HG03159 (cell line): ENCODE results near the gene ECT2.
"Not testable (repeated sequence)": the region's sequence is repeated elsewhere in the genome, so short reads cannot be mapped to it uniquely, and the experiment has no call there.

Source experiments
- ATAC-seq: cut with Tn5 transposase; IDR thresholded peaks from one replicate; pipeline ENCODE4 v1.9.1; 2021; ENCODE audit warnings: mild to moderate bottlenecking, moderate library complexity; ENCODE audit not compliant: unreplicated experiment

The ECT2 gene, protein sequence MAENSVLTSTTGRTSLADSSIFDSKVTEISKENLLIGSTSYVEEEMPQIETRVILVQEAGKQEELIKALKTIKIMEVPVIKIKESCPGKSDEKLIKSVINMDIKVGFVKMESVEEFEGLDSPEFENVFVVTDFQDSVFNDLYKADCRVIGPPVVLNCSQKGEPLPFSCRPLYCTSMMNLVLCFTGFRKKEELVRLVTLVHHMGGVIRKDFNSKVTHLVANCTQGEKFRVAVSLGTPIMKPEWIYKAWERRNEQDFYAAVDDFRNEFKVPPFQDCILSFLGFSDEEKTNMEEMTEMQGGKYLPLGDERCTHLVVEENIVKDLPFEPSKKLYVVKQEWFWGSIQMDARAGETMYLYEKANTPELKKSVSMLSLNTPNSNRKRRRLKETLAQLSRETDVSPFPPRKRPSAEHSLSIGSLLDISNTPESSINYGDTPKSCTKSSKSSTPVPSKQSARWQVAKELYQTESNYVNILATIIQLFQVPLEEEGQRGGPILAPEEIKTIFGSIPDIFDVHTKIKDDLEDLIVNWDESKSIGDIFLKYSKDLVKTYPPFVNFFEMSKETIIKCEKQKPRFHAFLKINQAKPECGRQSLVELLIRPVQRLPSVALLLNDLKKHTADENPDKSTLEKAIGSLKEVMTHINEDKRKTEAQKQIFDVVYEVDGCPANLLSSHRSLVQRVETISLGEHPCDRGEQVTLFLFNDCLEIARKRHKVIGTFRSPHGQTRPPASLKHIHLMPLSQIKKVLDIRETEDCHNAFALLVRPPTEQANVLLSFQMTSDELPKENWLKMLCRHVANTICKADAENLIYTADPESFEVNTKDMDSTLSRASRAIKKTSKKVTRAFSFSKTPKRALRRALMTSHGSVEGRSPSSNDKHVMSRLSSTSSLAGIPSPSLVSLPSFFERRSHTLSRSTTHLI

DNA sequence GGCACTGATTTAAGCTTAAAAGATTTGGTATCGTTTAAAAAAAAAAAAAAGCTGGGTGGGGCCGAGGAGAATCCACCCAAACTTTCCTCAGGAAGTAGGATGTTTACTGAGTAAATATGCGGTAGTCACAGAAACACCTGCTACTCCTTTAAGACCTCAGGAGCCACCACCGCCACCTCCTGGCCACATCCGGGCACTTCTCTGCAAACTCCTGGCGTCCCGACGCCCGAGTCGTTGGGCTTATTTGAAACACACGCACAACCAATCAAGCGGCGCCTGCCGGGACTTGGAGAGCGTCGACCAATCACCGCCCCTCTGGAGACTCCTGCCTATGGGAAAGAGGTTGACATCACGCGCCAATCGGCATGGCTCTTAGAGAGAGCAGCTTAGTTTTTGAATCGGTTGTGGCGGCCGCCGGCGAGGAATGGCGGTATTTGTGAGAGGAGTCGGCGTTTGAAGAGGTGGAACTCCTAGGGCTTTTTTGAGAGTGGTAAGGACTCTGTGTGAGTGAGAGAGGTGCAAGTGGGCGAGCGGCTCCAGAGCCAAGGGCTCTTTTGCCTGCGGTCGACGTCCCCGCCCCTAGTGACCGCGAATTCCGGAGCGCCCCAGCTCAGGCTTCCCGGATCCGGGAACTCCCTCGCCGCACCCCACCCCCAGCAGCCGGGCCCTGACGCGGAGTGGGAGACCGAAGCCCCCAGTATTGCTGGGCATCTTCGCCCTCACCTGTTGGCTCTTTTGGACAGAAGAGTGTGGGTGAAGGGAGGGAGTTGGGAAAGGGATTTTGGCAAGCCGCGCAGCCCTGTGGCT lies at the start of gene ECT2:
ECT2 (plus strand) TSS at position 359 of the 807 bp plus-strand sequence. CDS start 3,805 bp downstream, outside the sequence.
- ATAC-seq = peak; percentile 97

DNA sequence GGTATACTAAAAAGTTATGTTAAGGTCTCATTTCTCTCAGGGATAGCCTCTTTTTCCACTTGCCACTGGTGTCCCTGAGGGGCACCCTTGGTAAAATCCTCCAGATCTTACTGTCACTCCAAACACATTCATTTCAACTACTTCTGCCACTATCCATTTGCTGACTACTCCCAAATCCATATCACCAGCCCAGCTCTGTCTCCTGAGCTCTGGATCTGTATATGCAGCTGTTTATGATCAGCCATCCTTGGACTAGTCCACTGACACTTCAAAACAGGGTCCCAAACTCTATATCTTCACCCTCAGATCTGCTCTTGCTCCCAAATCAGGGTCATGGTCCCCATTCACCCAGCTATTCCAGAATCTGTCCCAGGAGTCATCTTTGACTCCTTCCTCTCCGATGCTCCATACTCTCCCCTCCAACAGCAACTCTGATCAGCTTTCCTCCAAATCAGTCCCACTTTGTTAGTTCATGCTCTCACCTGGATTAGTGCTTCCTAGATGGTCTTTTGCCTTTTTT lies 49.5 kb upstream of the ECT2 start:
- ATAC-seq = no peak

DNA sequence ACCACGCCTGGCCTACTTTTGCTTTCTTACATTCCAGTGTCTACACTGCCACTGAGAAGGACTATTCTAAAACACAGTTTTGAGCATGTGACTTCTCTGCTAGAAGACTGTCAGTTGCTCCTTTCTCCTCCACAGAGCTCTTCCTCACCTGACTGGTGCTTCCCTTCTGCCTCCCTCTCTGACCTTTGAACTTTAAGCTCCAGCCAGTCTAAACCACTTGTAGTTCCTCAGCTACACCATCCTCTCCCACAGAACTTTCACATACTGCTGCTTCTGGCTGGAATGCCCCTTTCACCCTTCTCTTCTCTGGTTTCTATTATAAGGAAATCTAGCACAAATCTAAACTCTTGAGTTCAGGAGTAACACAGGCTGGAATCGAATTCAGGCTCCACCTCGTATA lies 48.8 kb upstream of the ECT2 start:
- ATAC-seq = no peak

DNA sequence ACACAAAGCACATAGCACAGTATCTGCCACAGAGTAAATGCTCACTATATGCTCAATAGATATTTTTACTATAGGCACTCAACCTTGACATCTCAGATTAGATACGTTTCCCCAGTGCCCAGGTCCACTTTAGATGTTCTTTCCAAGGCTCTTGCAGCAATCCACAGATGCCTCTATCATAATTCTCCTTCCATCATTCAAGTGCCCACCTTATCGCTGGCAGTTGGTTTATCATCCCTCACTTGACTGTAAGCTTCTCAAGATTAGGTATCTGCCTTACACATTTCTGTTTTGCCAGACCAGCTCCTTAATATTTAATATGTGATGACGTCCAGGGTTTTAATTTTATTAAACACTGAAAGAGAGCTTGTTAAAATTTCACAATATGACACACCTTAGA lies 48.3 kb upstream of the ECT2 start:
- ATAC-seq = no peak

DNA sequence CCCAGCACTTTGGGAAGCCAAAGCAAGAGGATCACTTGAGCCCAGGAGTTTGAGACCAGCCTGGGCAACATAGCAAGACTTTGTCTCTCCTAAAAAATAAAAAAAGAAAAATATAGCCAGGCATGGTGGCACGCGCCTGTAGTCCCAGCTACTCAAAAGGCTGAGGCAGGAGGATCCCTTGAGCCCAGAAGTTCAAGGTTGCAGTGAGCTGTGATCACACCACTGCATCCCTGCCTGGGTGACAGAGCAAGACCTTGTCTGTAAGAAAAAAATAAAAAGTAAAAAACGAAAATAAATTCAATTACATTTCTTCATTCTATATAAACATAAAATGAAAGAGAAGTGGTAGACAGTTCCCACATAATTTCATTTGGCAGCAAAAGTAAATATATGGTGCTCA lies 47.8 kb upstream of the ECT2 start:
- not testable (repeated sequence) for ATAC-seq

DNA sequence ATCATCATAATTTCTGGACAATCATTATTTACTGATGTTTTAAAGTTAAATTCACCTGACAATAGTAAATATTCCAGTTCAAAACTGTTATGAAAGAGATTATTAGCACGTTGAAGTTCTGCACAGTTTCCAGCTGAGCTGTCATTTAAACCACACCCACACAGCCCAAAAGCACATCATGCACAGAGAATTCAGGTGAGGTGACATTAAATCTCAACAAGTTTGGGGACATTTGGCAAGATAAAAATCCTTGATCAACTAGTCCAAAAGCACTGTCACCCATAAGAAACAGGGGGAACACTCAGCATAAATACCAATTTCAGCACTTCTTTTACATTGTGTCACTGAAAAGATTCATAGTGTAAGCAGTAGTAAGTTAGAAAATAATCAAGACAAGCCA lies 46.5 kb upstream of the ECT2 start:
- ATAC-seq = no peak

DNA sequence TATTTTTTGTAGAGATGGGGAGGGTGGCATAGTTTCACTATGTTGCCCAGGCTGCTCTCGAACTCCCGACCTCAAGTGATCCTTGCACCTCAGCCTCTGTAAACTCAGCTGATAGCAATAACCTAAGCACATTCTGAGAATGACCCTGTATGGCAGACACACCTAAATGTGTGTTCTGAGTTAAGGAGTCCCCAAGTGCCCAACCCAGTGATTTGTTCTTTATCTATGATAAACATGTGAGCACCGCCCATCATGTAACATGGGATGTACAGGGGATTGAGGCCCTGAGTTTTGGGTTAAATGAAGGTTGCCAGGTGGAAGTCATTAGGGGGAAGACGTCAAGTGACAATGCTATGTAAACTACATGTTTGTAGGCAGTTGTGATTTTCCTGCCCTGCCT lies 45.4 kb upstream of the ECT2 start:
- no peak for ATAC-seq

DNA sequence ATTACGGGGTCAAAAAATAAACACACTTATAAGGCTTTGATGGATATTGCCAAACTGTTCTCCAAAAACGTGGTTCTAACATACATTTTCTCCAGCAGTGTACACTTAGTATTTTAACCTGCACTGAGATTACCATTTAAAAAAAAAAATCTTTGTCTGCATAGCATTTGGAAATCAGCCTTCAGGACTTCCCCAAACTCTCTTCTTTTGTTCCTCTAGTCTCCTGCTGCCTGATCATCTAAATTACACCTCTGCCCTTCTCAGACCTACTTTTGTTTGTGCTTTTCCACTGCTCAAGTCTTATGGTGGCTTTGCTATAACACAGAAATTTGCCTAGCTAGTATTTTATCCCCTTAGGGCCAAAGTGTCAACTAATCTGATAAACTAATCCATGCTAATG lies 43.5 kb upstream of the ECT2 start:
- ATAC-seq = no peak

DNA sequence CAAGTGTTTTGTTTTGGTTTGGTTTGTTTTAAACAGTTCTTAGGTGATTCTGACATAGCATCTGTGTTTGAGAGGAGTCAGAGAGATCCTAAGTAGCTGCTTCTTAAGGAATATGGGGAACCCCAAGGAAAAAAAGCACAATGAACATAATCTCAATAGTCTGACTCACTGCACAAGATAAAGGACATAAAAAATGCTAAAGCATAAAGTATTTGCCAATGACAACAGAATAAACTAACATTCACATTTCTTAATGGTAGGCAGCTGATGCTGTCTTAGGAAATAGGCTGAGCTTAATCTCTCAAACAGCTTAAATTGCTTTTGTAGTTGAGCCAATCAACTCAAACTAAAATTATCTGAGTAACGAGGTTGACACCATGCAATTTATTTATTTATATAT lies 42.6 kb upstream of the ECT2 start:
- ATAC-seq = no peak

DNA sequence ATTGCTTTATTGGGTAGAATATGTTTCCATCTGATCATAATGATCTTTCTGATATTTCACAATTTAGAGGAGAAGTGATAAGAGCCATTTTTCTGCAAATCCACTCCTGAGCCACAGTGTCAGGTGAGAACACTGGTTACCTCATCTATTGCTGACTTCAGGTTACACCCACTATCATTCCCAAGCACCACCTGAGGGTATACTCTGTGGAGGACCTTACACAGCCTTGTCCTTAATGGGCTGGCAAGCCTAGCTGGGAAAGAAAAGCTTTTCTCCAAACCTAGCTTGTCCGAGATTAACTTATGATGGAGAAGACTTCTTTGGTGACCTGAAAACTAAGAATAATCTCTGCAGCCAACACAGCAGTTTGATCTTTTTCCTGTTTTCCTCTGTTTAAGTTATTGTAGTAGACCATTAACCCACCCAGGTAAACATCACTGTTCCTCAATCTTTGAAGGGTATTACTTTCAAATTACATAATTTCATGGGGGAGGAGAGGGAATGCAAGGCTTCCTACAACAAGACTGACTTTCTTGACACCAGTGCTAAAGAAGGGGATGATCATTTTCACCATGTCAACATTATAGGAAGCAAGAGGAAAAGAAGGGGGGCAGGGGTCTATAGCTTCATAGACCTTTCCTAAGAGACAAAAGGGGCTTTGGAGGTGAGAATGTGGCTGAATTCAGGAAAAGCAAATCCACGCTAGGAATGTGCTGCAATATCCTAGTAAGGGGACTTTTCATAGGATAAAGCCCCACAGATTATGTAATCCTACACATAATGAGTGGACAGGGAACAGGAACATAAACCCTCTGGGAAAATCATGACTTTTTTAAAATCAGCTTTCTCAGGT lies 41.4 kb upstream of the ECT2 start:
- no peak for ATAC-seq

DNA sequence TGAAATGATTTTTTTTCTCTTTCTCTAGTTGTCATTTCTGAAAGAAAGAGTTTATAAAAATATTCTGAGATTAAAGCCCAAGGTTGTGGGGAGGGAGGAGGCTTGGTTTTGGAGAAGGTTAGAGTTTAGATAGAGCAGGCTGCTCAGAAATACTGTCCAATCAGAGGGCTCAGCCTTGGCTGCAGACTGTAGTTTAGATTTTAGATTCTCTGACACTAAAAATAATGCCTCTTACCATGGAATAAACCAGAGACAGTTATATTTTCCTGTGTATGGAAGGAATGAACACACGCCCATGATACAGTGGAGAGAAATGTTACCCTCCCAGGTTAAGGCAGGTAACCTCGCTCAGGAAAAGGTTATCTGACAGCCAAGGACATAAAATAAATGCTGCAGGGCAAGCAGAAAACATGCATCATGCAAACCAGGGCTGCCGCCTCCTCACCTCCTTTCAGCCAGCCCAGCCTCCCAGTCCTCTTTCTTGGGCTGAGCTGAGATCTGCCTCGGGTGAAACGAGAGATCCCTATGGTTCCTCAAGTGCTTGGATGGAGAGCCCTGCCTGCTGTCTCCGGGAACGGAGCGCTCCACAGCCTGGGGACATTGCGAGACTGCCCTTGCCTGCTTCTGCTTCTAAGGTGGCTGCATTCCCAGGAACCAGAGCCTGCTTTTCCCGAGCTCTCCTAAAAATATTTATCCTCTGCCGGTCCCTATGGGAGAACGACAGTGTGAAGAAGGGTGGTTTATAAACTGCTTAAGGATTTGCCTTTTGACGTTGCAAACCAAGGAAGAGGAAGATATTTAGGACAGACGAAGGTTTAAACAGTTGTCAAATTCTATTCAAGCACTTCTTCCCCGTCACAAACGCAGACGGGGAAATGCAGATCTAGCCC lies 40.5 kb upstream of the ECT2 start:
- no peak for ATAC-seq

DNA sequence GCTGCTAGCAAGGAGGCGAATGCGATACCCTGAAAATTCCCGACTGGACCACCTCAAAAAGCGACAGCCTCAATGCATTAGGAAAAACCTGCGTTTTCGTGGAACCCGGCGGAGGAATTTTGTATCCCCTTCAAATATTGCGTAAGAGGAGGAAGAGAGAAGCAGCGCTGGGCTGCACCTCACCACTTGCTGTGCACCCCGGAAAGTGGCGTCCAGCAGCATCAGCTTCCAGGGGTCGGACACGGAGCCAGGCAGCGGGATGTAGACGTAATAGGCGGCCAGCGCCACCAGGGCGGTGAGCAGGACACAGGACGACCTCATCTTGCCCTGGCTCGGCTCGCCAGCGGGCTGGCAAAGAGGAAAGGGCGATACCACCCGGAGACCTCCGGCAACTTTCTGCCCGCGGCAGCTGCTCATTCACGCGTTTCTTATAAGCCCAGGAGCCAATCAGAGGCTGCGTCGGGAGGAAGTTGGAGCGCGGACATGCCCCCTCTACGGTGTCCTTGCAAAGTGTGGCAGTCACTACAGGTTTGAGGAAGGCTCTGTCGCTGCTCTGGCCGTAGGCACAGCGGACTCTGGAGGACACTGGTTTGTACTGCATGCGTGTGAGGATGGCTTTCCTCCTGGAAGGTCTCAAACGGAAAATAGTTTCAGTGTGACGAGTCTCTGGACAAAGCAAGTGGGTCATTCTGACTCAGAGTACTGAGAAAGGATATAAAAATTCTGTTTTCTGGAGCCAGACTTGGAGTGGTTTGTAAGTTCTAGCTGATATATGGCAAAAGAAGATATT lies 39.7 kb upstream of the ECT2 start, which contains the start of gene NCEH1:
NCEH1 (minus strand) TSS at position 404 of the 790 bp plus-strand sequence; CDS start at position 321, 83 bp downstream.
- peak; percentile 99 for ATAC-seq

DNA sequence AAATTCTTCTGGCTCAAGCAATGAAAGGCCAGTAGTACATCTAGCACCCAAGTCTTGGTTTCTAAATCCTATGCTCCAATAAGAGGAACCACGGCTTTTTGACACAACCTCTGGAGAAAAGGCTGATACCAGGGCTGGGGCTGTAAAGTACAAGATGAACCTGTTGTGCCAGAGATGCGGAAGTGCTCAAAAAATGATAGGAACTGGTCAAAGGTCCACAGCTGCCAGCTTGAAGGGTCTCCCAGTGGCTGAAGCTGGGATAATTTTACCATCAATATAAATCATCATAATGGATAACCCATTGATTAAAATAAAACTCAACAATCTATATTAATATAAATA lies 39.1 kb upstream of the ECT2 start:
- ATAC-seq = peak; percentile 6

DNA sequence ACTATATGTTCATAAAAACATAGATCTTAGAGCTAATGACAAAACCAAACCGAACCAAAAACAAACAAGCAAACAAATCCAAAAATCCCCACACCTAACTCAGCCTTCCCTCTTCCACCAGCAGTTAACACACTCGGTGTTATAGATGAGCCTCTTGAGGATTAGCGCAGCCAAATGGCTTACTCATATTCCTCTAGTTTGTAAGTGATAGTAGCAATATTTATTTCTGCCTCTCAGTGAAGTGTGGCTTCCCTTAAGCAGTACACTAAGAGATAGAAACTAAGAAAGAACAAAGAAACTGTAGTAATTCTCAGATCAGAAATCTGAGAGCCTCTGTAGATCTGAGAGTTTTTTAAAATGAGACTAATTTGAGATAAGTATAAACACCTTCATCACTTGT lies 37.2 kb upstream of the ECT2 start:
- no peak for ATAC-seq

DNA sequence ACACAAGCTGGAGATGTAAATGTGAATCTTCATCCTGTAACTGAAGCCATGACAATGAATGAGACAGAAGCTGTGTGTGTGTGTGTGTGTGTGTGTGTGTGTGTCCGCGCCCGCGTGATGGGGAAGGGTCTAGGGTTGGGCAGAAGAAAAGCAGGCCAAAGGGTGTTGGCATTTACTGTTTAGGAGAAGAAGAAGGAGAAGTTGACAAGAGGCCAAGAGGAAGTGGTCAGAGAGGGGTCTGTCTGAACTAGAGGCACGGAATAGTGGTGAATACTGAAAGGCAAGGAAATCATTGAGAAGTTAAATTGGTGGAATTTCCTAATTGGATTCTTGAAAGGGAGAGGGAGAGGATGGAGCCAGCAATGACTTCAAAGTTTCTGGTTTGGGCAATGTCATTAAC lies 34.0 kb upstream of the ECT2 start:
- ATAC-seq = no peak

DNA sequence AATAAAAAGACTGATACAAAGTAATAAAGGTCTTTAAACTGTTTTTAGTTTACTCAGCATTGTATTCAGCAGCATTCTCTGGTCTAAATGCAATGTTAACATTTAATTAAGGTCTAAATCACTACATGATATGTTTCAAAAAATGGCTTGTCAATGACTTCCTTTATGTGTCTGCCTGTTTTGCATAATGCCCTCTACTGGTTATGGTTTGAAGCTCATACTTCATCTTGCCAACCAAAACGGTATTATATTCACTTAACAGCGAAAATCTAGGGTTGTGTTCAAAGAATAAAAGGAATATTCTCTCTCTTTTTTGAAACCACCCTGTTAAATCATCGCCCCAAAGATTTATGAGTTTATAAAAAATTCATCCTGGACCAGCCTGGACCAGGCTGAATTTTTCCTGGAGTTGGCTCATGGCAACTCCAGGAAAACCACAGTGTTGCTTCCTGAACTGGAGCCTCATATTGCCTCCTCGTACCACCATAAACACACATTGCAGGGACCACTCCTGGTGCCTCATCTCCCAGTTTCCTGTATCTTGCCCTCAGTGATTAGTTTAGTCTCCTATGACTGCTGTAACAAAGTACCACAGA lies 32.9 kb upstream of the ECT2 start:
- peak; percentile 72 for ATAC-seq

DNA sequence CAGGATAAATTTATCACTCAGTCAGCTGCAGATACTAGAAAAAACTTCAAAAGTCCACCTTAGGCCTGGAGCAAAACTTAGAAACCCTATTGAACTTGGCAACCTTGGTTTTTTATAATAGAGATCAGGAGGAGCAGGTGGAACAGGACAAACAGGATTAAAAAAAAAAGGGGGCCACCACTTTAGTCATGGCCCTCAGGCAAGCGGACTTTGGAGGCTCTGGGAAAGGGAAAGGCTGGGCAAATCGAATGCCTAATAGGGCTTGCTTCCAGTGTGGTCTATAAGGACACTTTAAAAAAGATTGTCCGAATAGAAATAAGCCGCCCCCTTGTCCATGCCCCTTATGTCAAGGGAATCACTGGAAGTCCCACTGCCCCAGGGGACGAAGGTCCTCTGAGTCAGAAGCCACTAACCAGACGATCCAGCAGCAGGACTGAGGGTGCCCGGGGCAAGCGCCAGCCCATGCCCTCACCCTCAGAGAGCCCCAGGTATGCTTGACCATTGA lies 27.9 kb upstream of the ECT2 start:
- ATAC-seq = not testable (repeated sequence)

DNA sequence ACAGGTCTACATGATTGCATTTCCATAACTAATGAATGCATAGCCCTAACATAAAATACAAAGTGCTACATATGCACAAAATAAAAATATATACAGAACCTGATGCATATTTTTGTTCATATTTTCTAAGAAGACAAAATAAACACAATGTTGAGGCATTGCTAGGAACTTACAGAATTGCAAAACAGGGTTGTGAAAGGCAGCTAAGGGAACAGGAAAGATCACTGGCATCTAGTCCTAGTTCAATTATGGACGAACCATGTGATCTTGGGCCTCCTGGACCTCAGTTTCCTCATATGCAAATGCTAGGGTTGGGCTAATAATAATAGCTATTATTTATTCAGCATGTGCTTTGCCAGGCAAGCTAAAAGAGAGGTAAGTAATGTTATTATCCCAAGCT lies 24.1 kb upstream of the ECT2 start:
- no peak for ATAC-seq
